Ectodermal cell (in vitro differentiated cells): ENCODE data around the gene RSAD1.

ENCODE experiments used
- H3K27ac ChIP-seq: 2 replicates; pipeline ENCODE4 v1.7.0; 2013; ENCODE audit warnings: mild to moderate bottlenecking, low read depth, low read length; ENCODE audit not compliant: insufficient read depth, poor library complexity, severe bottlenecking
- H3K27me3 ChIP-seq: 2 replicates; pipeline ENCODE4 v1.7.0; 2013; ENCODE audit warnings: mild to moderate bottlenecking, low read length; ENCODE audit not compliant: insufficient read depth, control insufficient read depth, poor library complexity, severe bottlenecking
- H3K36me3 ChIP-seq: one replicate; pipeline ENCODE4 v1.7.0; 2013; ENCODE audit warnings: low read length; ENCODE audit not compliant: control insufficient read depth, insufficient read depth
- H3K4me1 ChIP-seq: one replicate; pipeline ENCODE4 v1.7.0; 2013; ENCODE audit warnings: low read length; ENCODE audit not compliant: control insufficient read depth, insufficient read depth
- H3K4me3 ChIP-seq: 2 replicates; pipeline ENCODE4 v1.7.0; 2013; ENCODE audit warnings: low read depth, low read length, control low read depth; ENCODE audit not compliant: insufficient read depth
- H3K9me3 ChIP-seq: 2 replicates; pipeline ENCODE4 v1.7.0; 2013; ENCODE audit warnings: mild to moderate bottlenecking, low read length, moderate library complexity; ENCODE audit not compliant: control insufficient read depth
- WGBS, 2 experiments: methylation state at CpG; one replicate each; pipeline ENCODE4 v1.1.7; 2013; ENCODE audit warnings: missing lambda C conversion rate in 2 of 2; 5-methylcytosine and 5-hydroxymethylcytosine counted together

RSAD1 gene

GRCh38 chr17:50444841-50445715, 33.6 kb upstream of the RSAD1 start:
- Histone ChIP-seq H3K9me3 (no peaks in the 10 kb centered on the region), H3K36me3 (no peaks in the 10 kb centered on the region), H3K27ac (no peak overlapping the region), H3K4me3 (no peak overlapping the region), H3K27me3 (no peaks in the 10 kb centered on the region), H3K4me1 (no peaks in the 10 kb centered on the region)
- WGBS, 2 experiments = 93% methylated on average over 6 of the region's 6 CpGs

GRCh38 chr17:50445730-50446325, 32.8 kb upstream of the RSAD1 start:
- H3K4me3 ChIP-seq = no peak overlapping the region
- no peaks in the 10 kb centered on the region for H3K36me3 ChIP-seq
- 91 to 95% methylated on average over 1 of the region's 1 CpG for WGBS, 2 experiments
- H3K4me1 ChIP-seq = no peaks in the 10 kb centered on the region
- no peak overlapping the region for H3K27ac ChIP-seq
- H3K9me3 ChIP-seq = no peaks in the 10 kb centered on the region
- no peaks in the 10 kb centered on the region for H3K27me3 ChIP-seq

- Histone ChIP-seq H3K27me3 (no peaks in the 10 kb centered on the region), H3K4me3 (no peak overlapping the region), H3K36me3 (no peaks in the 10 kb centered on the region), H3K4me1 (no peaks in the 10 kb centered on the region), H3K9me3 (no peaks in the 10 kb centered on the region), H3K27ac (no peak overlapping the region)
- WGBS, 2 experiments = 85 to 91% methylated on average over 5 to 7 of the region's 7 CpGs
Measured at GRCh38 chr17:50447870-50448595, 30.6 kb upstream of the RSAD1 start.

- Histone ChIP-seq H3K27ac (no peak overlapping the region), H3K4me3 (no peak overlapping the region)
- WGBS, 2 experiments = 87 to 91% methylated on average over 2 of the region's 2 CpGs
Measured at GRCh38 chr17:50448643-50449042, 30.0 kb upstream of the RSAD1 start.

GRCh38 chr17:50451943-50452629, 26.6 kb upstream of the RSAD1 start:
- Histone ChIP-seq H3K27ac (no peak overlapping the region), H3K27me3 (no peaks in the 10 kb centered on the region), H3K4me1 (no peaks in the 10 kb centered on the region), H3K4me3 (no peak overlapping the region), H3K36me3 (no peaks in the 10 kb centered on the region), H3K9me3 (no peaks in the 10 kb centered on the region)
- WGBS, 2 experiments = 84 to 90% methylated on average over 7 of the region's 7 CpGs

More at GRCh38 chr17:50448643-50449042, 30.0 kb upstream of the RSAD1 start:
- H3K4me1 ChIP-seq = no peaks in the 10 kb centered on the region
- H3K9me3 ChIP-seq = no peaks in the 10 kb centered on the region
- no peaks in the 10 kb centered on the region for H3K27me3 ChIP-seq
- no peaks in the 10 kb centered on the region for H3K36me3 ChIP-seq

- no peak overlapping the region for H3K27ac ChIP-seq
- 91 to 92% methylated on average over 10 of the region's 10 CpGs for WGBS, 2 experiments
- H3K9me3 ChIP-seq = no peaks in the 10 kb centered on the region
- H3K4me3 ChIP-seq = no peak overlapping the region
- no peaks in the 10 kb centered on the region for H3K27me3 ChIP-seq
- no peaks in the 10 kb centered on the region for H3K4me1 ChIP-seq
- no peaks in the 10 kb centered on the region for H3K36me3 ChIP-seq
Measured at GRCh38 chr17:50452630-50453300, 25.9 kb upstream of the RSAD1 start.

- WGBS, 2 experiments = 81 to 86% methylated on average over 3 of the region's 3 CpGs
- no peaks in the 10 kb centered on the region for H3K4me1 ChIP-seq
- H3K4me3 ChIP-seq = no peak overlapping the region
- no peaks in the 10 kb centered on the region for H3K27me3 ChIP-seq
- H3K27ac ChIP-seq = no peak overlapping the region
- H3K9me3 ChIP-seq = no peaks in the 10 kb centered on the region
- no peaks in the 10 kb centered on the region for H3K36me3 ChIP-seq
Measured at GRCh38 chr17:50453901-50454300, 24.8 kb upstream of the RSAD1 start.

- WGBS, 2 experiments = 92% methylated on average over 4 of the region's 4 CpGs
- no peak overlapping the region for H3K4me3 ChIP-seq
- H3K4me1 ChIP-seq = no peaks in the 10 kb centered on the region
- H3K27ac ChIP-seq = no peak overlapping the region
- no peaks in the 10 kb centered on the region for H3K9me3 ChIP-seq
- no peaks in the 10 kb centered on the region for H3K27me3 ChIP-seq
- no peaks in the 10 kb centered on the region for H3K36me3 ChIP-seq
Measured at GRCh38 chr17:50457621-50458020, 21.0 kb upstream of the RSAD1 start.

- Histone ChIP-seq H3K27me3 (no peaks in the 10 kb centered on the region), H3K4me1 (no peaks in the 10 kb centered on the region), H3K27ac (no peak overlapping the region), H3K9me3 (no peaks in the 10 kb centered on the region), H3K36me3 (no peaks in the 10 kb centered on the region), H3K4me3 (no peak overlapping the region)
- 92% methylated on average over 3 of the region's 3 CpGs for WGBS, 2 experiments
Measured at GRCh38 chr17:50458270-50458669, 20.4 kb upstream of the RSAD1 start.
